Breast epithelium (tissue), 4 donors: ENCODE measurements around the gene GNAI1. TPM values are rescaled to one million over a fixed set of nuclear protein-coding genes. Genes with fewer than 3 reads are reported as not detected.
"Not testable (repeated sequence)": the region's sequence is repeated elsewhere in the genome, so short reads cannot be mapped to it uniquely, and the experiment has no call there.

Source experiments
- DNase-seq, 2 donors: peaks; one replicate each; pipeline ENCODE4 v3.0.0-alpha.2; 2019; ENCODE audit warnings: low spot score in 2 of 2
- H3K27ac ChIP-seq, 2 donors: fragments of 200-600 bp; sonication (generic) in 1 of 2; one replicate each; pipeline ENCODE4 v1.5.1; 2016 to 2019; ENCODE audit warnings: mild to moderate bottlenecking in 1 of 2
- H3K27me3 ChIP-seq, 2 donors: fragments of 200-600 bp; sonication (generic) in 1 of 2; one replicate each; pipeline versions ENCODE4 v1.5.1 to v1.6.0; 2017 to 2019; ENCODE audit warnings: control low read depth in 1 of 2, mild to moderate bottlenecking in 1 of 2
- H3K36me3 ChIP-seq: fragments of 200-600 bp; one replicate; pipeline ENCODE4 v1.5.1; 2019
- H3K4me1 ChIP-seq, 2 donors: fragments of 200-600 bp; sonication (generic); one replicate each; pipeline ENCODE4 v1.5.1; 2016 to 2019; ENCODE audit warnings: control low read depth in 1 of 2
- H3K4me3 ChIP-seq, 3 donors: fragments of 200-600 bp; sonication (generic); 1 replicate in 2 of 3; 2 replicates in 1 of 3; pipeline ENCODE4 v1.5.1; 2016 to 2019; ENCODE audit warnings: mild to moderate bottlenecking in 3 of 3, moderate library complexity in 2 of 3
- H3K9me3 ChIP-seq, 2 donors: fragments of 200-600 bp; sonication (generic) in 1 of 2; one replicate each; pipeline ENCODE4 v1.5.1; 2016 to 2019; ENCODE audit warnings: control low read depth in 1 of 2
- CTCF ChIP-seq, 3 donors: fragments of 450-650 bp; IDR thresholded peaks; one replicate each; pipeline ENCODE4 v1.5.1; 2016 to 2017; ENCODE audit warnings: antibody characterized with exemption in 3 of 3, mild to moderate bottlenecking in 3 of 3, moderate library complexity in 3 of 3
- POLR2A ChIP-seq: fragments of 450-650 bp; IDR thresholded peaks from one replicate; pipeline ENCODE4 v1.6.1; 2016; ENCODE audit warnings: antibody characterized with exemption, mild to moderate bottlenecking, moderate library complexity
- POLR2AphosphoS5 ChIP-seq, 3 donors: sonication (generic); formaldehyde crosslinking; IDR thresholded peaks; one replicate each; pipeline ENCODE4 v1.6.1; 2017; ENCODE audit warnings: antibody characterized with exemption in 3 of 3
- intact Hi-C: fragments of 100-400 bp; cut with DNase I; formaldehyde crosslinking; loops from one replicate; pipeline ENCODE4 v1.15.1; 2023; ENCODE audit warnings: low total_unique reads
- total RNA-seq, 3 donors: library from RNA; depleted of rRNA; stranded (reverse); fragments of >200 nt; gene quantifications; one replicate each; pipeline ENCODE4 v1.1.0, GENCODE V29; 2016

Gene GNAI1
- total RNA-seq, 3 donors from 2014 or later: 25.6 to 75.2 (median 27.5) TPM

GRCh38 chr7:80150611-80151273, 16.1 kb downstream of the GNAI1 start:
- Histone ChIP-seq H3K36me3 (no peaks in the 10 kb centered on the region), H3K27ac (no peak overlapping the region), H3K27me3 (no peaks in the 10 kb centered on the region), H3K4me3 (no peak overlapping the region), H3K9me3 (no peaks in the 10 kb centered on the region), H3K4me1 (no peaks in the 10 kb centered on the region)
- DNase-seq: no peak
- intact Hi-C loops: no loop called here
- no peak for TF ChIP-seq CTCF (IDR thresholded peaks at IDR 0.05)
- TF ChIP-seq POLR2AphosphoS5 (IDR thresholded peaks at IDR 0.05): no peak
- no peak for TF ChIP-seq POLR2A

GRCh38 chr7:80151274-80151665, 16.6 kb downstream of the GNAI1 start:
- Histone ChIP-seq H3K27ac (no peak overlapping the region), H3K4me3 (no peak overlapping the region), H3K9me3 (no peaks in the 10 kb centered on the region), H3K36me3 (no peaks in the 10 kb centered on the region), H3K4me1 (no peaks in the 10 kb centered on the region), H3K27me3 (no peaks in the 10 kb centered on the region)
- no peak for DNase-seq
- TF ChIP-seq POLR2A: no peak
- no peak for TF ChIP-seq CTCF (IDR thresholded peaks at IDR 0.05)
- TF ChIP-seq POLR2AphosphoS5 (IDR thresholded peaks at IDR 0.05): no peak
- intact Hi-C loops: no loop called here

- Histone ChIP-seq H3K9me3 (no peaks in the 10 kb centered on the region), H3K4me1 (no peaks in the 10 kb centered on the region), H3K36me3 (no peaks in the 10 kb centered on the region), H3K27me3 (no peaks in the 10 kb centered on the region), H3K4me3 (no peak overlapping the region), H3K27ac (no peak overlapping the region)
- intact Hi-C loops: no loop called here
- no peak for DNase-seq
- TF ChIP-seq CTCF (IDR thresholded peaks at IDR 0.05) (no peak), POLR2A (no peak)
Observed at GRCh38 chr7:80153446-80153845, 18.8 kb downstream of the GNAI1 start.

- Histone ChIP-seq H3K4me1 (no peaks in the 10 kb centered on the region), H3K36me3 (no peaks in the 10 kb centered on the region), H3K27ac (no peak overlapping the region), H3K27me3 (no peaks in the 10 kb centered on the region), H3K4me3 (no peak overlapping the region), H3K9me3 (no peaks in the 10 kb centered on the region)
- intact Hi-C loops: no loop called here
- no peak for TF ChIP-seq CTCF (IDR thresholded peaks at IDR 0.05)
- TF ChIP-seq POLR2AphosphoS5 (IDR thresholded peaks at IDR 0.05): no peak
- no peak for TF ChIP-seq POLR2A
- DNase-seq: no peak
Observed at GRCh38 chr7:80154656-80155333, 20.2 kb downstream of the GNAI1 start.

GRCh38 chr7:80155374-80155773, 20.7 kb downstream of the GNAI1 start:
- Histone ChIP-seq H3K4me1 (no peaks in the 10 kb centered on the region), H3K27ac (no peak overlapping the region), H3K36me3 (no peaks in the 10 kb centered on the region), H3K9me3 (no peaks in the 10 kb centered on the region), H3K4me3 (no peak overlapping the region), H3K27me3 (no peaks in the 10 kb centered on the region)
- DNase-seq: no peak
- intact Hi-C loops: no loop called here
- TF ChIP-seq POLR2A (no peak), CTCF (IDR thresholded peaks at IDR 0.05) (no peak), POLR2AphosphoS5 (IDR thresholded peaks at IDR 0.05) (no peak)

GRCh38 chr7:80157770-80158169, 23.1 kb downstream of the GNAI1 start:
- DNase-seq, intact Hi-C loops, H3K4me1 ChIP-seq, H3K27me3 ChIP-seq, H3K9me3 ChIP-seq, H3K36me3 ChIP-seq, H3K4me3 ChIP-seq, H3K27ac ChIP-seq: not testable (repeated sequence)
